ENCODE data around the gene MFAP1.
A peak's percentile ranks its signal among the peaks of the same experiment; 100 is the strongest.
"Not testable (repeated sequence)": the region's sequence is repeated elsewhere in the genome, so short reads cannot be mapped to it uniquely, and the experiment has no call there.

Gene MFAP1

GRCh38 chr15:43821505-43821904 lies 3.0 kb downstream of the MFAP1 start:
- DNase-seq (ENCODE audit: low read depth): no peak

DNA sequence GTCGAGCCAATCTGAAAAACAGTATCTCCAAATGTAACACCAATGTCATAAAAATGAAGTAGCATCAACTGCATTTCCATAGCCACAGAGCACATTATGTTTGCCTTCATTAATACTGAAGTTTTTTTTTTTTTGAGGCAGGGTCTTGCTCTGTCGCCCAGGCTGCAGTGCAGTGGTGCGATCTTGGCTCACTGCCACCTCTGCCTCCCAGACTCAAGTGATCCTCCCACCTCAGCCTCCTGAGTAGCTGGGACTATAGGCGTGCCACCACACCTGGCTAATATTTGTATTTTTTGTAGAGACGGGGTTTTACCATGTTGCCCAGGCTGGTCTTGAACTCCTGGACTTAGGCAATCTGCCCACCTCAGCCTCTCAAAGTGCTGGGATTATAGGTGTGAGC lies 9.4 kb downstream of the MFAP1 start:
- not testable (repeated sequence) for DNase-seq (ENCODE audit: low read depth)

- DNase-seq (ENCODE audit: low read depth): no peak
Measured at GRCh38 chr15:43808960-43809678, 15.4 kb downstream of the MFAP1 start.

DNA sequence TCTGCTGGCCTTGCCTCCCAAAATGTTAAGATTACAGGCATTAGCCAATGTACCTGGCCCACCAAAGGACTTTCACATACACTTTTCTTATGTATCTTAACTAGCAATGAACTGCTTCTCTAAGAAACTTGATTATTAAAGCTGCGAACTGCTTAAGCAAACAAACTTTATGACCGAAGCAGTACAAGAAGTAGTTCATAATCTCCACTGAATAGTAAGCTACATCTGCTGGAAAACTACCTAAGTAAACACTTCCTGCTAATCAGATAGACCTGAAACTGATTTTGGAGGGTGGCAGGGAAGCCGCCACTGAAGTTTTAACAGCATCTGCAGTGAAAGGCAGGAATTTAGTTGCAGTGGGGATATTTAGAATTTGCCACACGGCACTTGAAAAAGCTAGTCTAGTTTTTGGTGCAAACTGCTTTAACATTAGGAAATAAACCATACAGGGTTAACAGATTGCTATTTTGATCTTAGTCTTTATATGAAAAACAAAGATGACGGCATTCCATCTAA lies 16.0 kb downstream of the MFAP1 start:
- DNase-seq (ENCODE audit: low read depth): no peak

- DNase-seq (ENCODE audit: low read depth): not testable (repeated sequence)
Measured at GRCh38 chr15:43802676-43803075, 21.8 kb downstream of the MFAP1 start.

DNA sequence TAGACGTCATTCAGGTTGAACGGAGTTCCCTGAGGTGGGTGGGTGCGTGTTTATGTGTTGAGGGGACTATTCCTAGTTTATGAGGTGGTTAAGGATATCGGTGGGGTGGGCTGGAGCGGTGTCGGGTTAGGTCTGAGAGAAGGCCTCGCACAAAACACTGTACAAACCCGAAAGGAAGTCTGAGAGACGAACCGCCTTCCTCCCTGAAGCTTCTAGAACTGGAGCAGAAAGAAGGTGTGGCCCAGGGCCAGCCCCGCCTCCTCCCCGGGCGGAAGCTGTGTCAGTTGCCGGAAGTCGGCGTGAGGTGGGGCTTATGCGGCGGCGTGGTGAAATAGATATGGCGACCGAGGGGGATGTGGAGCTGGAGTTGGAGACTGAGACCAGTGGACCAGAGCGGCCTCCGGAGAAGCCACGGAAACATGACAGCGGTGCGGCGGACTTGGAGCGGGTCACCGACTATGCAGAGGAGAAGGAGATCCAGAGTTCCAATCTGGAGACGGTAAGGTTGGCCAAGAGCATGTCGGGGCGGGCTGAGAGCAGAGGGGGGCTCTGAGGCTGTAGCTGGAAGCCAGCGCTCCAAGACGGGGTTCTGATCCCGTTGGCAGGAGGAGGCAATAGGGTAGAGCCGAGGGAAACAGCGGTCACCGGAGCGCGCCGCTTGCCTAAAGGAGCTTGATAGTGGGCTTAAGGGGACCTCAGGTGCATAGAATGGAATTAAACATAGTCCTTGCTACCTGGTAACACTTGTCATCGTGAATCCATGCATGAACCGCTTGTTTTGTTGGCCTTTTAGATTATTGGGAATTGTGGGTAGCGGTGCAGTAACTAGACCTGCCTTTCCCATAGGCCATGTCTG lies 24.0 kb downstream of the MFAP1 start, which contains the start of gene HYPK:
Gene HYPK, plus strand, starts transcription at position 314 of the 856 bp plus-strand sequence. Its CDS starts 24 bp downstream, at position 338.
- peak; percentile 80 for DNase-seq (ENCODE audit: low read depth)

DNA sequence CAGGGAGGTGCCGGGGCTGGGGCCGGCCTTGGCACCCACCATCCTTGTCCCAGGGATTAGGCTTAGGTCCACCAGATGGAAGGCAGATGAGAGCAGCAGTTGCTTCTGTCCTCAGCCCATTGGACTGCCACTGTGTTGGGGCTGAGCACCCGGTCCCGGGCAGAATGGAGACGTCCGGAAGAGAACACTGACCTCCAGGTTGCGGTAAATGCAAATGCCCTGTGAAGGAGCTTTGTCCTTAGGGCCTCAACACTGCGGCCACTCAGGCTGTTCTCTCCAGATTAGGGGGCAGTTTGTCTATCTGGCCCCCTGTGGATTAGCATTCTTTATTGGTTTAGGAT lies 24.6 kb downstream of the MFAP1 start, which contains the start of gene SERINC4:
Gene SERINC4, minus strand, starts transcription at position 276 of the 341 bp plus-strand sequence. Its CDS starts 234 bp downstream, at position 42.
- DNase-seq (ENCODE audit: low read depth): no peak

DNA sequence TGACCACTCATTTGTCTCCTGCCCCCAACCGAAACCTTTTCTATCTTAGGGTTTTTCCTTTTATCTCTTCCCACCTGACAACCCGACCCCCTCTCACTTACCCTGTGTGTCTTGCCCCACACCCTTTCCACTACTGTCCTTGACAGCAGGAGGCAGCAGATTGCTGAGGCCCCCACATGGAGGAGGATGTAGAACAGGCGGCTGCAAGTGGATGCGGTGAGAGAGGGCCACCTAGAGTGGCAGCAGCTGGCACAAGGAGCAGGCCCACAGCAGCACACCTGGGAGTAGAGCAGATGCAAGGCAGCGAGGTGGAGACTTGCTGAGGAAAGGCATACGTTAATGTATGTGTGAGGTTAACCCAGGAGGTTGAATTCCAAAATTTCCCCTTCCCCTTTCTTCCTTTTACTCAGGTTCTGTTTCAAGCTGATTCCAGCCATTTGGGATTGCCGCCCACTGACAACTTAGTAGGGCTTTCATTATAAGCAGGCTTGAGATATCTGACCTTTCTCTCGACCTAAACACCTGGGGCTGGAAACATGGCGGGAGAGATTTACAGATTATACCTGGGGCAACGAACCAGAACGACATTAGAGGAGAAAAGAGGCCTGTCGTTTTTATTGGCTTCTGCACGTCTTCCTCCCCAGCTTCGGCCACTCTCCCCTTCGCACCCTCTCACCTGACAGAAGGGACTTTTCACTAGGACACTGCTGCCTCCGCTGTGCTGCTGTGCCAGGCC lies 25.1 kb downstream of the MFAP1 start:
- DNase-seq (ENCODE audit: low read depth): no peak

DNA sequence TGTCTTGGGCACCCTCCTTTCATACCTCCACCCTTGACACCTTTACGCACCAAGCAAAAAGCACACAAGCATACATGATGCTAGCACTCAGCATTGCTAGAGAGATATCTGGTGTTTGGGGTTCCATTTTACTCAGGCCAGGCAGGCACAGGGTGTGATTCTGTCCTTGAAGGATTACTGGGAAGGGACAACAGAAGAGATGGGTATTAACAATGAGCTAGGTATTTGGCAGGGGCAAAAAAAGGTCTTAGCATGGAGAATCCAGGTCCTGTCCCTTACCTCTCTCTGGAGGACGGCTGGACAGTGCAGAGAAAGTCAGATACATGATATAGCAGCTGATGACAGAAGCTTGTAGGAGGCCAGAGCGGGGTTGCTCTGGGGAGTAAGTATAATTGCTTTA lies 27.9 kb downstream of the MFAP1 start:
- DNase-seq (ENCODE audit: low read depth): no peak

DNA sequence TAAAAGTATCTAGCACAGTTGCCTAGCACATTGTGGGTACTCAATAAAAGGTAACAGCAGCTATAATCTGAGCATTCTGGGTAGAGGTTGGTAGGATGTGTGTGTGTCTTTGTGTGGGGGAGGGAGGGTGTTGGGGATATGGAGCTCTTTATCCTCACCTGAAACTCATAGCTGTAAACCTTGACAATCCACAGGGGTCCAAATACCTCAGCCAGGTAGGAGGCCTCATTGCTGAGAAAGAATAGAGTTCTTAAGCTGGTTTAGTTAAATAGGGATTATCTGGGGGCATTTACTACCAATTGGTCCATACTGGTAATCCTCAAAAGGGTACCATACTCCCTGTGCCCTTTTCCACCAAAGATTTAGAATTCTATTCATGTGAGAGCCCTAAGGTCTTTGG lies 28.5 kb downstream of the MFAP1 start:
- DNase-seq (ENCODE audit: low read depth): no peak

- DNase-seq (ENCODE audit: low read depth): no peak
Measured at GRCh38 chr15:43795197-43795596, 29.3 kb downstream of the MFAP1 start.

DNA sequence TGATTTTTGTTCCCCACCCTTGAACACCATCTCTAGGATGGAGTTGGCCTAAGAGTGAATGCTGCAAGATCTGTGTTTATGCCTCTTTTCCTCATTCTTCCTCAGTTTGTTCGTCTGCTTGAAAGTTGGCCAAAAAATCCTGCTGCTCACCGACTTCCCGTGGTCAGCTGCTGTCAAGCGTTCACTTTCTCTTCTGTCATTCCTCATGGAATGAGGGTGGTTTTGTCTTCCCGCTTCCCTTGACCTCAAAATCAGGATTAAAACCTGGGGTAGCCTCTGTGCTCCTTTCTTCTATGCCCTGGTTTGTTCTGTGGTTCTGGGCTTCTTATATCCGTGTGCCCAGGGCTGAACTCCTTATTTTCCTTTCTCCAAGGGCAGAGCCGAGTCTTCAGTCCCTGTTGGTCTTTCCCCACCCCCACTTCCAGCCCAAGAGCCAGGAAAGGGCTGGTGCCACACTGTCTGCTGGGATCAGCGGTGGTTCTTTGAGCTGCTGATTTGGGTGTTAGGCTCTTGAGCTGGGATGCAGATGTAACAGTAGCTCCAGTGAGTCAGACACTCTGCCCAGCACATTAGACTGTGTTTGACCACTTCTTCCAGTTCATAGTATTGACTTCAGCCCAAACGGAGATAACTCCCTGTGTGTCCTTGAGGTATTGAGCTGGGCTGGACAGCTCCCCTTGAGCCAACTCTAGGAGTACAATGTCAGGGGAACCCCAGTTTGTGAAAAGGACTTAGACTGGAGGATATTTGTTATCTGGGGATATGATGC lies 30.0 kb downstream of the MFAP1 start:
- no peak for DNase-seq (ENCODE audit: low read depth)

DNA sequence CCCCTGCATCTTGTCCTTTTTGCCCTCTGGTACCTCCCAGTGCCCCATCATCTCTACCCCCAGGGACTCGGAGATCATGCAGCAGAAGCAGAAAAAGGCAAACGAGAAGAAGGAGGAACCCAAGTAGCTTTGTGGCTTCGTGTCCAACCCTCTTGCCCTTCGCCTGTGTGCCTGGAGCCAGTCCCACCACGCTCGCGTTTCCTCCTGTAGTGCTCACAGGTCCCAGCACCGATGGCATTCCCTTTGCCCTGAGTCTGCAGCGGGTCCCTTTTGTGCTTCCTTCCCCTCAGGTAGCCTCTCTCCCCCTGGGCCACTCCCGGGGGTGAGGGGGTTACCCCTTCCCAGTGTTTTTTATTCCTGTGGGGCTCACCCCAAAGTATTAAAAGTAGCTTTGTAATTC lies 30.8 kb downstream of the MFAP1 start:
- no peak for DNase-seq (ENCODE audit: low read depth)

GRCh38 chr15:43792761-43793476 lies 31.6 kb downstream of the MFAP1 start:
- no peak for DNase-seq (ENCODE audit: low read depth)

- DNase-seq (ENCODE audit: low read depth): peak; percentile 99
Measured at GRCh38 chr15:43791993-43792760, 32.3 kb downstream of the MFAP1 start, which contains the start of gene SERF2. Gene SERF2 (plus strand): TSS chr15:43792320. CDS start chr15:43792377, 57 bp downstream.

- no peak for DNase-seq (ENCODE audit: low read depth)
Measured at GRCh38 chr15:43789409-43789808, 35.1 kb downstream of the MFAP1 start.

DNA sequence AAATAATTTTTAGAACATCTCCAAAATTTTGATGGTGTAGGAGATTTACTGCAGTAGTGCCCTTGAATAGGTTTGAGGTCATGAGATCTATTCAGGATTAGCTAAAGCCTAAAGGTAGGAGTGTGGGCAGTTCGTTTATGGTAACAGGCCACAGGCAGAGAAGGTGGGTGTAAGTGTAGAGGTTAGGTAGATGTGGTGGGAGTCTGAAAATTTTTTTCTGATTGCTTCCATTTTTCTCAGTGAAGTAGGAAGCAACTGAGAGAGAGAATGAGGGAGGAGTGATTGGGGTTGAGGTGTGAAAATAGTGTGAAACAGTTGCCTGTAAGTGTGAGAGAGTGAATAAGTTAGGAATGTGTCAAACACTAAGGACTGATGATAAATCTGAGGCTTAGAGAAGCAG lies 45.5 kb downstream of the MFAP1 start:
- DNase-seq (ENCODE audit: low read depth): no peak

GRCh38 chr15:43777267-43777914 lies 47.1 kb downstream of the MFAP1 start:
- DNase-seq (ENCODE audit: low read depth): peak; percentile 47

- DNase-seq (ENCODE audit: low read depth): no peak
Measured at GRCh38 chr15:43776718-43777266, 47.7 kb downstream of the MFAP1 start, which contains the start of gene ELL3. Gene ELL3 (minus strand): TSS chr15:43776966. CDS start chr15:43776901, 65 bp downstream.
